HL-60 (cell line): ENCODE data around the gene GPR62.

Experiments used
- POLR2AphosphoS5 ChIP-seq: IDR thresholded peaks from 2 replicates; pipeline ENCODE4 v1.6.1; 2012; ENCODE audit warnings: low read depth
- TF ChIP-seq, protein P1 (sequence below): IDR thresholded peaks from one replicate; pipeline ENCODE4 v1.5.1; 2011; ENCODE audit warnings: low read length, control low read depth, inconsistent platforms; ENCODE audit not compliant: insufficient read depth
- TF ChIP-seq, protein P2 (sequence below): IDR thresholded peaks from 2 replicates; pipeline ENCODE4 v1.6.1; 2012; ENCODE audit warnings: low read depth; ENCODE audit not compliant: insufficient replicate concordance

DNA sequence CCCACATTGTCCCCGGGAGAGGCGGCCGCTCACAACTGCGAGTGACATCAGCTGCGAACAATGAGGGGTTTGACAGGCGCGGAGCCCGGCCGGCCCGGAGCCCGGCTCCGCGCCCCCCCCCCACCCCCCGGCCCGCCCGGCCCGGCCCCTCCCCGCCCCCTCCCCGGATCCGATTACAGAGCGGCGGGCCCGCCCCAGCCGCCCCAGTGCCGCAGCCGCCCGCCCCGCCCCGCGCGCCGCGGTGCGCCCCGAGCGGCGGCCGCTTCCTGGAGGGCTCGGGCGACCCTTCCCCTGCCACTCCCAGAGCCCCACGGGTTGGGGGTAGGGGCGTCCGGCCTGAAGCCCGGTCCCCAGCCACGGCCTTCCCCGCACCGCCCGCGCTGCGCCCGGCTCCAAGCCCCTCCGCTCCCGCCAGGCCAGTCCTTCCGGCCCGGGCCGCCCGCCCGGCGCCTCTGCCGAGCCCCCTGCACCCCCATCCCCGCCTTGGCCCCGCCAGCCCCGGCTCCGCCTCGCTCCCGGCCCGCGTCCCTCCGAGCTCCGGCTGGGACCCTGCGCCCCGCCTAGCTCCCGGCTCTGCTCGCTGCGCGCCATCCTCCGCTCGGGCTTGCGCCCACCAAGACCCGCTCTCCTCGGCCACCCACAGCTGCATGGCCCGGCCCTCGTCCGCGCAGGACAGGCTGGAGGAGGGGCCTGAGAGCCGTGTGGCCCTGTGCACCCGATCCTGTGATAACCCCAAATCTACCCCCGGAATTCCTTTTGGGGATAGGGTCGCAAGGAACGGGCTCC lies 12.4 kb downstream of the GPR62 start, which contains the start of gene PCBP4:
- 0 out of 2 replicates have a peak, but pooled peaks have one; percentile 11 for TF ChIP-seq POLR2AphosphoS5
- TF ChIP-seq, protein P1, sequence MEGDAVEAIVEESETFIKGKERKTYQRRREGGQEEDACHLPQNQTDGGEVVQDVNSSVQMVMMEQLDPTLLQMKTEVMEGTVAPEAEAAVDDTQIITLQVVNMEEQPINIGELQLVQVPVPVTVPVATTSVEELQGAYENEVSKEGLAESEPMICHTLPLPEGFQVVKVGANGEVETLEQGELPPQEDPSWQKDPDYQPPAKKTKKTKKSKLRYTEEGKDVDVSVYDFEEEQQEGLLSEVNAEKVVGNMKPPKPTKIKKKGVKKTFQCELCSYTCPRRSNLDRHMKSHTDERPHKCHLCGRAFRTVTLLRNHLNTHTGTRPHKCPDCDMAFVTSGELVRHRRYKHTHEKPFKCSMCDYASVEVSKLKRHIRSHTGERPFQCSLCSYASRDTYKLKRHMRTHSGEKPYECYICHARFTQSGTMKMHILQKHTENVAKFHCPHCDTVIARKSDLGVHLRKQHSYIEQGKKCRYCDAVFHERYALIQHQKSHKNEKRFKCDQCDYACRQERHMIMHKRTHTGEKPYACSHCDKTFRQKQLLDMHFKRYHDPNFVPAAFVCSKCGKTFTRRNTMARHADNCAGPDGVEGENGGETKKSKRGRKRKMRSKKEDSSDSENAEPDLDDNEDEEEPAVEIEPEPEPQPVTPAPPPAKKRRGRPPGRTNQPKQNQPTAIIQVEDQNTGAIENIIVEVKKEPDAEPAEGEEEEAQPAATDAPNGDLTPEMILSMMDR: no peak
- TF ChIP-seq, protein P2, sequence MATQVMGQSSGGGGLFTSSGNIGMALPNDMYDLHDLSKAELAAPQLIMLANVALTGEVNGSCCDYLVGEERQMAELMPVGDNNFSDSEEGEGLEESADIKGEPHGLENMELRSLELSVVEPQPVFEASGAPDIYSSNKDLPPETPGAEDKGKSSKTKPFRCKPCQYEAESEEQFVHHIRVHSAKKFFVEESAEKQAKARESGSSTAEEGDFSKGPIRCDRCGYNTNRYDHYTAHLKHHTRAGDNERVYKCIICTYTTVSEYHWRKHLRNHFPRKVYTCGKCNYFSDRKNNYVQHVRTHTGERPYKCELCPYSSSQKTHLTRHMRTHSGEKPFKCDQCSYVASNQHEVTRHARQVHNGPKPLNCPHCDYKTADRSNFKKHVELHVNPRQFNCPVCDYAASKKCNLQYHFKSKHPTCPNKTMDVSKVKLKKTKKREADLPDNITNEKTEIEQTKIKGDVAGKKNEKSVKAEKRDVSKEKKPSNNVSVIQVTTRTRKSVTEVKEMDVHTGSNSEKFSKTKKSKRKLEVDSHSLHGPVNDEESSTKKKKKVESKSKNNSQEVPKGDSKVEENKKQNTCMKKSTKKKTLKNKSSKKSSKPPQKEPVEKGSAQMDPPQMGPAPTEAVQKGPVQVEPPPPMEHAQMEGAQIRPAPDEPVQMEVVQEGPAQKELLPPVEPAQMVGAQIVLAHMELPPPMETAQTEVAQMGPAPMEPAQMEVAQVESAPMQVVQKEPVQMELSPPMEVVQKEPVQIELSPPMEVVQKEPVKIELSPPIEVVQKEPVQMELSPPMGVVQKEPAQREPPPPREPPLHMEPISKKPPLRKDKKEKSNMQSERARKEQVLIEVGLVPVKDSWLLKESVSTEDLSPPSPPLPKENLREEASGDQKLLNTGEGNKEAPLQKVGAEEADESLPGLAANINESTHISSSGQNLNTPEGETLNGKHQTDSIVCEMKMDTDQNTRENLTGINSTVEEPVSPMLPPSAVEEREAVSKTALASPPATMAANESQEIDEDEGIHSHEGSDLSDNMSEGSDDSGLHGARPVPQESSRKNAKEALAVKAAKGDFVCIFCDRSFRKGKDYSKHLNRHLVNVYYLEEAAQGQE: no peak
